Gastrocnemius medialis (tissue), 4 donors: ENCODE data around the gene LBX1.

Experiments
- CTCF ChIP-seq, 5 experiments: fragments of 450-650 bp in 3 of 5; fragments of 200-600 bp in 2 of 5; sonication (generic) in 2 of 5; IDR thresholded peaks in 4 of 5; conservative IDR thresholded peaks in 1 of 5; 1 replicate in 4 of 5; 2 replicates in 1 of 5; pipeline ENCODE4 v1.5.1; 2016 to 2019; ENCODE audit warnings: antibody characterized with exemption in 5 of 5, mild to moderate bottlenecking in 3 of 5, moderate library complexity in 3 of 5
- POLR2A ChIP-seq, 2 donors: fragments of 450-650 bp; IDR thresholded peaks; one replicate each; pipeline ENCODE4 v1.6.1; 2017; ENCODE audit warnings: antibody characterized with exemption in 2 of 2, mild to moderate bottlenecking in 2 of 2, moderate library complexity in 2 of 2

GRCh38 chr10:101182936-101183335, 46.3 kb downstream of the LBX1 start:
- TF ChIP-seq CTCF (IDR thresholded peaks at IDR 0.05 in 4 of 5, conservative IDR thresholded peaks at IDR 0.05 in 1 of 5) (no peak), POLR2A (IDR thresholded peaks at IDR 0.05) (no peak)
